Nephron (organoid): ENCODE data around the gene STMN3.

ENCODE experiments used
- H3K27ac Mint-ChIP-seq, 3 experiments: 2 replicates each; pipeline ENCODE4 v1.8.0; 2020; ENCODE audit warnings: mixed read lengths in 3 of 3, mild to moderate bottlenecking in 2 of 3, moderate library complexity in 1 of 3
- H3K27me3 Mint-ChIP-seq: 2 replicates; pipeline ENCODE4 v1.8.0; 2021; ENCODE audit warnings: low read depth, mild to moderate bottlenecking, moderate library complexity, mixed read lengths
- H3K36me3 Mint-ChIP-seq: 2 replicates; pipeline ENCODE4 v1.8.0; 2020; ENCODE audit warnings: low read depth, mixed read lengths
- H3K4me1 Mint-ChIP-seq: 2 replicates; pipeline ENCODE4 v1.8.0; 2020; ENCODE audit warnings: mixed read lengths
- H3K4me3 Mint-ChIP-seq, 3 experiments: 2 replicates each; pipeline ENCODE4 v1.8.0; 2020; ENCODE audit warnings: mild to moderate bottlenecking in 3 of 3, mixed read lengths in 3 of 3, moderate library complexity in 2 of 3
- H3K9me3 Mint-ChIP-seq: 2 replicates; pipeline ENCODE4 v1.8.0; 2020; ENCODE audit warnings: mixed read lengths
- TF ChIP-seq, protein P1 (sequence below), 3 experiments: fragments of 200-600 bp; sonication (generic); IDR thresholded peaks; one replicate each; pipeline ENCODE4 v1.5.0; 2021; ENCODE audit warnings: antibody characterized with exemption in 3 of 3; ENCODE audit not compliant: unreplicated experiment in 3 of 3

The STMN3 gene

DNA sequence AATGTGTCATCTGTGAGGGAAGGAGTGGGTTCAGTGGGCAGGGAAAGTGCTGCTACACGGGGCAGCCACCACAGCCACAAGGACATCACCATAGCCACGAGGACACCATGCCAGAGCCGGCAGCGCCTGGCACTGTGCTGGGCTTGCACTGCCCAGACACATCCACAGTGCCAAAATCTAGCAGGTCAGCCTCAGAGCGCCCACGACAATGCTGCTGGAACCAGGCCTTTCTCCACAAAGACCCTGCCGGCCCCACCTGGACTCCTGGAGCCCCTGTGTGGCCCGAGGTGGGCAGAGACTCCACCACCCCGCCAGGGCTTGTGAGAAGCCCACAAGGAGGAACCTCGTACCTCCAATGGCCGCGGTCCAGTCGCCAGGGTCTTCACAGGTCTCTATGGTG is 60.6 kb downstream of the STMN3 start:
- Mint-ChIP-seq H3K27me3 (no peaks in the 10 kb centered on the region), H3K9me3 (no peaks in the 10 kb centered on the region), H3K27ac (no peak overlapping the region), H3K36me3 (peaks cover 24% of the 10 kb centered on the region), H3K4me1 (peaks cover 5% of the 10 kb centered on the region), H3K4me3 (no peak overlapping the region)
- TF ChIP-seq, protein P1, sequence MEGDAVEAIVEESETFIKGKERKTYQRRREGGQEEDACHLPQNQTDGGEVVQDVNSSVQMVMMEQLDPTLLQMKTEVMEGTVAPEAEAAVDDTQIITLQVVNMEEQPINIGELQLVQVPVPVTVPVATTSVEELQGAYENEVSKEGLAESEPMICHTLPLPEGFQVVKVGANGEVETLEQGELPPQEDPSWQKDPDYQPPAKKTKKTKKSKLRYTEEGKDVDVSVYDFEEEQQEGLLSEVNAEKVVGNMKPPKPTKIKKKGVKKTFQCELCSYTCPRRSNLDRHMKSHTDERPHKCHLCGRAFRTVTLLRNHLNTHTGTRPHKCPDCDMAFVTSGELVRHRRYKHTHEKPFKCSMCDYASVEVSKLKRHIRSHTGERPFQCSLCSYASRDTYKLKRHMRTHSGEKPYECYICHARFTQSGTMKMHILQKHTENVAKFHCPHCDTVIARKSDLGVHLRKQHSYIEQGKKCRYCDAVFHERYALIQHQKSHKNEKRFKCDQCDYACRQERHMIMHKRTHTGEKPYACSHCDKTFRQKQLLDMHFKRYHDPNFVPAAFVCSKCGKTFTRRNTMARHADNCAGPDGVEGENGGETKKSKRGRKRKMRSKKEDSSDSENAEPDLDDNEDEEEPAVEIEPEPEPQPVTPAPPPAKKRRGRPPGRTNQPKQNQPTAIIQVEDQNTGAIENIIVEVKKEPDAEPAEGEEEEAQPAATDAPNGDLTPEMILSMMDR (IDR thresholded peaks at IDR 0.05; ENCODE audit: unreplicated experiment in 3 of 3) = no peak

DNA sequence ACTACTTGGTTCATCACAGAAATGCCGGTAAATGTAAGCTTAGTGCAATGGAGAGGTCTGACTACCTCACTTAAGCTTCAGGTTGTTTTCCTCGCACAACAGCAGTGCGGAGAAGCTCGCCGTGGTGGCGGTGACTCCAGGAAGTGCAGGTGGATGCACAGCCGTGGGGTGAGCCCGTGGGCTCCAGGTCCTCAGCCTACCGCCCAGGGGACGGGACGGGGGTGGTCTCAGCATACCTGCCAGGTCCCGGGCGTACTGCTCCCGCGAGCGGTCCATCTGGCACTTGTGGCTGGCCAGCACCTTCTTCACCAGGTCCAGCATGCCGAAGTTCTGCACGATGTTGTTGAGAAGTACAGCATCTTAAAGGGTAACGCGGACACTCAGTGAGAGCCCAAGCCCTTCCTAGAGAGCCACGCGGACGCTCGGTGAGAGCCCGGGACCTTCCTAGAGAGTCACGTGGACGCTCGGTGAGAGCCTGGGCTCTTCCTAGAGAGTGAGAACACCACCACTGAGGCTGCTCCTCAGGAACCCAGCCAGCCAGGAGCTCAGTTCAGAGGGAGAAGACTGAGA is 61.4 kb downstream of the STMN3 start:
- TF ChIP-seq, protein P1 (IDR thresholded peaks at IDR 0.05; ENCODE audit: unreplicated experiment in 3 of 3) = no peak
- no peaks in the 10 kb centered on the region for H3K27me3 Mint-ChIP-seq
- H3K36me3 Mint-ChIP-seq = peaks cover 30% of the 10 kb centered on the region
- H3K9me3 Mint-ChIP-seq = no peaks in the 10 kb centered on the region
- H3K27ac Mint-ChIP-seq = no peak overlapping the region
- H3K4me3 Mint-ChIP-seq = no peak overlapping the region
- H3K4me1 Mint-ChIP-seq = peaks cover 8% of the 10 kb centered on the region

DNA sequence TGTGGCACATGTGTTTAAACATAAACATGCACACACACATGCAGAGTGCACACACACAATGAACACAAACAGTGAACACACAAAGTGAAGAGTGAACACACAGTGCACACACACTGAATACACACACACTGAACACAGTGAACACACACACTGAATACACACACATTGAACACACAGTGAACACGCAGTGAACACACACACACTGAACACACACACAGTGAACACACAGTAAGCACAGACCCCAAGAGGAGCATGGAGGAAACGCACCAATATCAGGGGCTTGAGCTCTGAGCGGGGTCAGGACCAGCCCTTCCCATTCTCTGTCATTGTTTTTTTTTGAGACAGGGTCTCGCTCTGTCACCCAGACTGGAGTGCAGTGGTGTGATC is 62.1 kb downstream of the STMN3 start:
- H3K27me3 Mint-ChIP-seq = no peaks in the 10 kb centered on the region
- no peak overlapping the region for H3K4me3 Mint-ChIP-seq
- H3K4me1 Mint-ChIP-seq = peaks cover 8% of the 10 kb centered on the region
- TF ChIP-seq, protein P1 (IDR thresholded peaks at IDR 0.05; ENCODE audit: unreplicated experiment in 3 of 3) = no peak
- no peaks in the 10 kb centered on the region for H3K9me3 Mint-ChIP-seq
- H3K36me3 Mint-ChIP-seq = peaks cover 30% of the 10 kb centered on the region
- H3K27ac Mint-ChIP-seq = no peak overlapping the region

DNA sequence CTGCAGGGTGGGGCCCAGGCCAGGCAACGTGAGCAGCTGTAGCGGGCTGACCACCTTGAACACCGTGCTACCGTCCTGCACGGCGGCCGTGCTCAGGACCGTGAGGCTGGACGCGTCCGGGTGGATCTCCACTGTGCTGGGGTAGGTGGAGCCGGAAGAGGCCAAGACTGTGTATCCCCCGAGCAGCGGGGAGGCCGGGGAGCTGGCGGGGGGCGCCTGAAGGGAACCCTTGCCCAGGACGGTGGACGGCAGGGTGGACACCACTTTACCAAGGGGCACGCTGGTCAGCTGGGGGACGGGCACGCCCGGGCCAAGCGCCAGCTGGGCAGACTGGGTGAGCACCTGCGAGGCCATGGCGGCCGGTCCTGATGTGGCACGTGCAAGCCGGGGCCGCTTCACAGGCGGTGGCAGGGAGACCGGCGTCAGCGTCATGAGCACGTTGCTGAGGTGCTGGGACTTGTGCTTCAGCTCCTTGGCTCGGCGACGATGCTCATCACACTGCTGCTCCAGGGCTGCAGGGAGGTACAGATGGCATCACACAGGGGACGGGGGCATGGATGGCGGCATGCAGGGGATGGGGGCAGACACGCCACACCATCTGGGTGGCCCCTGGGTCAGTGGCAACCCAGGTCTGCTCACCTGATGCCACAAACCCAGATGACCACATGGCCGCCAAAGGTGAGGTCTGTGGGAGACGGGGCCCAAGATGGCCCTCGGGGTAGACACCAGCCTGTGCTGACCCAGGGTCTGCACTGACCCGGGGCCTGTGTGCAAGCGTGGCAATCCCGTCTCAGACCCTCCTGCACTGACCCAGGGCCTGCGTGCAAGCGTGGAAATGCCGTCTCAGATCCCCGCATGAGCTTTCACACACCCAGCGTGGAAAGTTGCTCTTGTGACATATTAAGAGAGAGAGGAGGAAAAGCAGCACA is 62.7 kb downstream of the STMN3 start:
- Mint-ChIP-seq H3K9me3 (no peaks in the 10 kb centered on the region), H3K36me3 (peaks cover 30% of the 10 kb centered on the region), H3K27ac (no peak overlapping the region), H3K4me1 (peaks cover 8% of the 10 kb centered on the region), H3K27me3 (no peaks in the 10 kb centered on the region), H3K4me3 (no peak overlapping the region)
- TF ChIP-seq, protein P1 (IDR thresholded peaks at IDR 0.05; ENCODE audit: unreplicated experiment in 3 of 3) = no peak
